ENCODE data around the gene GPATCH2.
A peak's percentile ranks its signal among the peaks of the same experiment; 100 is the strongest.

Gene GPATCH2

GRCh38 chr1:217577336-217577735, 53.6 kb downstream of the GPATCH2 start:
- DNase-seq (ENCODE audit: low read depth) = no peak

- no peak for DNase-seq (ENCODE audit: low read depth)
Measured at GRCh38 chr1:217574265-217574949, 56.5 kb downstream of the GPATCH2 start.

- peak; percentile 2 for DNase-seq (ENCODE audit: low read depth)
Measured at GRCh38 chr1:217569021-217569420, 61.9 kb downstream of the GPATCH2 start.

GRCh38 chr1:217568200-217568599, 62.7 kb downstream of the GPATCH2 start:
- no peak for DNase-seq (ENCODE audit: low read depth)

- DNase-seq (ENCODE audit: low read depth) = no peak
Measured at GRCh38 chr1:217564833-217565232, 66.1 kb downstream of the GPATCH2 start.

GRCh38 chr1:217564207-217564606, 66.7 kb downstream of the GPATCH2 start:
- no peak for DNase-seq (ENCODE audit: low read depth)

- DNase-seq (ENCODE audit: low read depth) = no peak
Measured at GRCh38 chr1:217563179-217563578, 67.7 kb downstream of the GPATCH2 start.

- DNase-seq (ENCODE audit: low read depth) = peak; percentile 47
Measured at GRCh38 chr1:217562229-217562878, 68.5 kb downstream of the GPATCH2 start.

GRCh38 chr1:217561446-217561845, 69.4 kb downstream of the GPATCH2 start:
- no peak for DNase-seq (ENCODE audit: low read depth)

- no peak for DNase-seq (ENCODE audit: low read depth)
Measured at GRCh38 chr1:217554849-217555248, 76.0 kb downstream of the GPATCH2 start.

- no peak for DNase-seq (ENCODE audit: low read depth)
Measured at GRCh38 chr1:217553949-217554509, 76.9 kb downstream of the GPATCH2 start.

- DNase-seq (ENCODE audit: low read depth) = no peak
Measured at GRCh38 chr1:217552339-217552951, 78.4 kb downstream of the GPATCH2 start.

- DNase-seq (ENCODE audit: low read depth) = no peak
Measured at GRCh38 chr1:217542837-217543236, 88.1 kb downstream of the GPATCH2 start.

GRCh38 chr1:217542136-217542777, 88.6 kb downstream of the GPATCH2 start:
- no peak for DNase-seq (ENCODE audit: low read depth)

- no peak for DNase-seq (ENCODE audit: low read depth)
Measured at GRCh38 chr1:217540321-217540720, 90.6 kb downstream of the GPATCH2 start.

GRCh38 chr1:217539510-217539909, 91.4 kb downstream of the GPATCH2 start:
- no peak for DNase-seq (ENCODE audit: low read depth)

- no peak for DNase-seq (ENCODE audit: low read depth)
Measured at GRCh38 chr1:217535601-217536377, 95.1 kb downstream of the GPATCH2 start.

GRCh38 chr1:217534566-217534965, 96.3 kb downstream of the GPATCH2 start:
- no peak for DNase-seq (ENCODE audit: low read depth)

- no peak for DNase-seq (ENCODE audit: low read depth)
Measured at GRCh38 chr1:217528271-217528670, 102.6 kb downstream of the GPATCH2 start.

- no peak for DNase-seq (ENCODE audit: low read depth)
Measured at GRCh38 chr1:217527151-217527550, 103.7 kb downstream of the GPATCH2 start.

GRCh38 chr1:217526636-217527035, 104.3 kb downstream of the GPATCH2 start:
- no peak for DNase-seq (ENCODE audit: low read depth)

Data from GM04504 (cell line).